Epidermal melanocyte (primary cell): ENCODE data around the gene DCPS.

Source experiments
- DNase-seq: peaks from one replicate; pipeline ENCODE4 v3.0.0; 2011; ENCODE audit warnings: low spot score; ENCODE audit not compliant: insufficient read length

DCPS gene

DNA sequence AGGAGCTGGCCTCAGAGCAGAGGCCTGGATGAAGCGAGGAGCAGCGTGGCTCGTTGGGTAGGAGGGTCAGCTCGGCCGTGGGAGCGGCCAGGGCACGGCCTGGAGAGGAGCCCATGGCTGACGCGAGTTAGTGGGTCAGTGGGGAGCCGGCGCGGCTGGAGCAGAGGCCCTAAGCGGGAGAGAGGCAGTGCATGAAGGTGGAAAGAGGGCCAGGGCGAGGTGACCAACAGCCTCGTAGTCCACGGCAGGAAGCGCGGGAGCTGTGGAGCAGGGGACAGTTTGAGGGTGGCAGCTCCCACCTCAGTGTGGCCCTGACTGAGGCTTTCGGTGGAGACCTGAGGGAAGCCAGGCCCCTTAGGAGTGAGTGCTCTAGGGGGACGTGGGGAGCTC is 24.1 kb downstream of the DCPS start:
- no peak for DNase-seq

- no peak for DNase-seq
Measured at GRCh38 chr11:126328444-126328843, 24.6 kb downstream of the DCPS start.

GRCh38 chr11:126328938-126329643 is 25.2 kb downstream of the DCPS start:
- no peak for DNase-seq

DNA sequence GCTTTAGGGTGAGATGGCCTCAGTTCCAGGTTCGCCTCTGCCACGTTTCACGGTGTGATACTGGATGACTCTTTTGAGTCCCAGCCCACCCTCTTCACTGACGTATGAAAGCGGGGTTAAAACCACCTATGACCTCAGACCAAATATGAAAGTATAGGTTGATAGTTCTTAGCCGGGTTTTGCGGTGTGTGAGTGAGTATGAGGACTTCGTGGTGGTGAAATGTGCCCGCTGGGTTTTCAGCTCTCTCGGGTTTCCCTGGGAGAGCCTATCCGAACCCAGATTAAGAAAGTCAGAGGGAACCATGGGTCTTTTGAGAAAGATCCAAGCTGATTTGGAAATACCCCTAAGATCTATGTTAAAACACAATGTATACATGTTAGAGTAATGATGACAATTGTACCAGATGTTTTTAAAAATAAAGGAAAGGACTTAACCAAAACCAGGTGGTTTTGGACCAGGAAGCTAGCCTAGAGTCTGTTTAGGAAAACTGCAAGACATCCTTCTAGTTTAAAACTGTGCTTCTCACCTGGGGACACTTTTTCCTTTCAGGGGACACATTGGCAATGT is 25.9 kb downstream of the DCPS start:
- DNase-seq, result no peak

GRCh38 chr11:126331286-126331685 is 27.4 kb downstream of the DCPS start:
- DNase-seq, result no peak

DNA sequence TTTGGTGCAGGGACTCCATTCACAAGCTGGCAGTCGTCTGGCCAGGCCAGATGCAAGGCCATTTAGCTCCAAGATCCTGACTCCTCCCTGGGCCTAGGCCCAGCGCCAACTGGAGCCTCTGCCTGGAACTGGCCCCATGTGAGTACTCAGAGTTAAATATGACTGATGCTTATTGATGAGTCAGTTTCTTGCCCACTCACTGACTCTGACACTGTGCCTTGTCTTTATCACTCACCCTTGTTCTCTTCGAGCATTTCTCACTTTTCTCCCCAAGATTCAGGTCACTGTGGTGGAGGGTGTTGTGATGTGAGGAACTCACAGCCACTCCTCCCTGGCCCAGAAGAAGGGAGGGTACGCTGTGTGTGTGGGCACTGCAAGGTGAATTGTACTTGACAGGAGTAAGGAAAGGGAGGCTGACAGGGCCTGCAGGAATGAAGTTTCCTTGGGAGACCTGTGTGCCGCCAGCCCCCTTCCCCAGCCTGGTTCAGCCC is 28.4 kb downstream of the DCPS start:
- DNase-seq, result peak; percentile 65

GRCh38 chr11:126333142-126333541 is 29.3 kb downstream of the DCPS start:
- no peak for DNase-seq

DNA sequence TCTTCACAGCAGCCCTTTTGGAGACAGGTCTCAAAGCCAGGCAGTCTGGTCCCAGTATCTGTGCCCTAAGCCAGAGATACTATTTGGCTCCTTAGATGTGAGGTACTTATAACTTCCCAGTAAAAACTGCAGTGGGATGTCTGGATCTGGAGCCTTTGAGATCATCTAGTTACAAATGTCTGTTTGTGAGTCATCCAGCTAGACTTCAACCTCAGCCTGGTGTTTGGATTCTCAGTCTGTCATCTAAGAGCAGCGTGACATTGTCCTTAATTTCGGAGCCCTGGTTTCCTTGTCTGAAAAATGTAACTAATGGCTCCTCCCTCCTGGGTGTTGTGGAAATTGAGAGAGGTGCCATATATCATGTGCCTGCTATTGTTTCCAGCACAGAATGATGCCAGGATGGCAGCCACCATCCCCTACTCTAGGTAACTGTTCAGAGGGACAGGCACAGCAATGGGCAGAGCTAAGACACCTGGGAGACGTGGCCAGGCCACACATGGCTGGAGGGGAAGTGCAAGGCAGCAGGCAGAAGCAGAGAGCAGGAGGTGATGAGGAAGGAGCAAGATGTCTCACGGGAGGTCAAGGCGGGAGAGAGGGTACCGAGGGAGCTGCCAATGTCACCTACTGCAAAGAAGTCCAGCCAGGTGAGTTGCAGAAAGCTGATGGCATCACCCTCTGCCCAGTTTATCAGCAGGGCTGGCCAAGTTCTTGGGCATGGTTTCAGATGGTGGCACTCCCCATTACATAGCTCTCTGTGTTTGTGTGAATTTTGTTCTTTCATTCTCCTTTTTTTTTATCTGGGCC is 31.0 kb downstream of the DCPS start:
- no peak for DNase-seq

DNA sequence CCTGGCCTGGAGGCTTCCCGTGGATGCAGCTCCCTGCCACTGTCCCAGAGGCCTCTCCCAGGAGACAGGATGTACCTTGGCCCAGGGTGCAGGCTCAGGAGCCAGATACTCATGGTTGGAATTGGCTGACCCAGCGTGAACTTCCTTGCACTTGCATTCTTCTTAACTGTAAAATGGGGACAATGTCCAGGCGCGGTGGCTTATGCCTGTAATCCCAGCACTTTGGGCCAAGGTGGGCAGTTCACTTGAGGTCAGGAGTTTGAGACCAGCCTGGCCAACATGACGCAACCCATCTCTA is 31.6 kb downstream of the DCPS start:
- DNase-seq, result no peak

DNA sequence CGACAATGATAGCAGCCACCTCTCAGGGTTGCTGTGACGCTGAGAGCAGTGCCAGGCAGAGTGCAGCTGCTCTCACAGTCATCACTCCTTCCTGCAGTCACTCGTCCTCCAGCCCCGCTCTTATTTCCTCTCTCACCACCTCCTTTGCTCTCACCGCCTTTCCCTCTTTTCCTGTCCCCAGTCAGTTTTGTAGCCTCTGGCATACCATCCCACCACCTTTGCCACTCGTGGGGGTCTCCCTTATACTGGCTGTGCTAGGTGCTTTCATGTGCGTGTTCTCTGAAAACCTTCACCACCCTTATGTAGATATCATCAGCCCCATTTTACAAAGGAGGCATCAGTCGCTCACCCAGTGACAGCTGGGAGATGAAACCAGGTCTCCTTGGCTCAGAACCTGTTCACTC is 32.3 kb downstream of the DCPS start:
- no peak for DNase-seq

DNA sequence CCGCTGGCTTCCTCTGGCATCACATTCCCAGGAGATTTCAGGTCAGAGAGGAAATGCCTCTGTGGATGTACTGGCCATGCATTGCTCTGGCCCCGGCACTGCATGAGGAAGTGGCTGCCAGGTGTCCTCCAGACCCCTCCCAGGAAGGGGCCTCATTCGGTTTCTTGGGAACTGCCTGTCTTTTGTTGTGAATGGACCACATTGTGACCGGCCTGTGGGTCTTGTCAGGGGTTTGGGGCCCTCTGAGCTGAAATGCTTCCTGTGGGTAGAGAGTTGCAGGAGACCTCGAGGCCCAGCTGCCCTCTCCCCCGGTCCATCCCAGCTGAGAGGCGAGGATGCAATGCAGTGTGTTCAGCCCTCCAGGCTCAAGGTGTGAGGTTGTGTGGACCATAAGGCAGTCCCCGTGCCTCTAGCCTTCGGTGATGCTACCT is 32.8 kb downstream of the DCPS start:
- no peak for DNase-seq

DNA sequence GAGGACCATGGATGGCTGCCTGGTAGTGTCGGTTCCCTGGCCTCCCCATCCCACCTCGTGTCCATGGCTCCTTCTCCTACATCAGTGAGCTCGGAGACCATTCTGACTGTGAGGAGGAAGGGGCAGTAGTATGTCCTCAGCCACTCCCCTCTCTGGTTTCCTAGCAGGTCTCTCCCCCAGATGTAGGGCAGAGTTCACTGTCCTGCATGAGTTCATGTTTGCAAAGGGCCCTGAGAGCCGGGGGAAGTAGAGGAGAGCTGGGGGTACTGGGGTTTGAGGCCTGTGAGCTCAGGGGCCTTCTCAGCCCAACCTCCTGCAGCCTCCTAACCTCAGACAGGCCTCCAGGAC is 33.2 kb downstream of the DCPS start:
- no peak for DNase-seq

- no peak for DNase-seq
Measured at GRCh38 chr11:126337474-126338241, 33.8 kb downstream of the DCPS start.

GRCh38 chr11:126338346-126339055 is 34.6 kb downstream of the DCPS start:
- DNase-seq, result no peak

DNA sequence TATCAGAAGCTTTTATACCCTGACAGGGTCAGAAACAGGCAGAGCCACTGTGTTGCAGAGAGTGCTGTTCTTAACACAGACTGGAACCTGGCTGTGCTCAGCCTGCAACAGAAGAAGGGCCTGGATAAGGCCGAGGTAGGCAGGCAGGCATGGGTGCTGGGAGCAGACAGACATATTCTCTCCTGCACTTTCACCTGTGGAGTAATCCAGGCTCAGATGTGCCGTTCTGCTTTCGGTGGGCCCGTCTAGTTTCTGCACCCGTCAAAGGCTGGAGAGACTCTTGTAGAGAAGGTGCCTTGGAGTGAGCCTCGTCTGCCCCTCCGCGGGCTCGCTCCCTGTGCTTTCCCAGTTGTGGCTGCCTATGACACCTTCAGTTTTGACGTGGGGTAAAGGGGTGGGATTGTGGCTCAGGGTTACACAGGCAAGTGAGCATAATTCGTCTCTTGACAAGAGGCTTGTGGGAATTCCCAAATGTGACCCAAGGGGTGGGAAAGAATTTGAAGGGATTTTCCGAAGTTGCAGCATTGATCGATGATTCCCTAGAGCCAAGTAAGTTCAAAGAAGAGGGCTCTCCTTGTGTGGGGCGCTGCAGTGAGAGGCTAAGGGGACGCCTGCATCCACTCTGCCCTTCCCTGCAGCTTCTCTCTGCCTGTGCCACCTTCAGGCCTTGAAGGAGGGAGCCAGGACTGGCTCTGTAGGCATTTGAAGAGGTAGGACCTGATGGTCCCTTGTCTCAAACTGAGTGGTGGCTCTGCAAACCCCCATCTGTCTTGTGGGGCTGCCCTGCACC is 35.4 kb downstream of the DCPS start:
- DNase-seq, result no peak

DNA sequence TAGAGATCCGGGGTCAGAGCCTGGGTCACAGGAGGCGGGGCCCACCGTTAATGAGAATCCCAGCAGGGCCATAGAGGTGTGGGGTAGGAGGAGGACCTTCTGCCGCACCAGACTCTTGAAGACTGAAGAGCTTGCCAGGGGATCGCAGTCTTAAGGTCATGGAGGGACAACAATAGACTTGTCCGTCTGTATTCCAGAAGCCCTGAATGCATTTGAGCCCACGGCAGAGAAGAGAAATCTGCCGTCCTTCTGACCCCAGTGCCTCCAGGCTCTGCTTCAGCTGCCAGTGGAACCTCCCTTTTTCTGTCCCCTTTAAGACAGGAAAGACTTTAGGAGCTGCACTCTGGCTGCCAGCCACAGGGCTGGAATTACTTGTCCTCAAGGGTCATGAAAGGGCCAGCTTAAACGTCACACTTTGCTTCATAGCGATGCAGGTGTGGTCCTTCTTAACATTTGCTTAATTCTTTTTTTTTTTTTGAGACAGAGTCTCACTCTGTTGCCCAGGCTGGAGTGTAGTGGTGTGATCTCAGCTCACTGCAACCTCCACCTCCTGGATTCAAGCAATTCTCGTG is 36.1 kb downstream of the DCPS start:
- DNase-seq, result no peak

GRCh38 chr11:126340960-126341606 is 37.2 kb downstream of the DCPS start:
- no peak for DNase-seq

- DNase-seq, result no peak
Measured at GRCh38 chr11:126341760-126342161, 37.9 kb downstream of the DCPS start.

DNA sequence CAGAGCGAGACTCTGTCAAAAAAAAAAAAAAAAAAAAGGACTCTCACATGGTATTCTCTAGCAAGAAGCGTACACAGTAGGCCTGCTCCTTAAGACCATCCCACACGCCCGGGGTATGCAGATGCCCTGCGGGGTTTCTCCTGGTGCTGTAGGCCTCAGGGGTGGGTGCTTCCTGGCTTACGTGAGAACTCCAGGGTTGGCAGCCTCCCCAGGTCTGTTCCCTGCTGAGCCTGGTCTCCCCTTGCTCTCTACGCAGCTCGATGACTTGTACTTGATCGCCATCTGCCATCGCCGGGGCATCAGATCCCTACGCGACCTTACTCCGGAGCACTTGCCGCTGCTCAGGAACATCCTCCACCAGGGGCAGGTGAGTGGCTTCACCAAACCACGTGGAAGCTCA is 39.2 kb downstream of the DCPS start:
- DNase-seq, result no peak
